Measurements from ENCODE around the gene FBXO41.

The FBXO41 gene

DNA sequence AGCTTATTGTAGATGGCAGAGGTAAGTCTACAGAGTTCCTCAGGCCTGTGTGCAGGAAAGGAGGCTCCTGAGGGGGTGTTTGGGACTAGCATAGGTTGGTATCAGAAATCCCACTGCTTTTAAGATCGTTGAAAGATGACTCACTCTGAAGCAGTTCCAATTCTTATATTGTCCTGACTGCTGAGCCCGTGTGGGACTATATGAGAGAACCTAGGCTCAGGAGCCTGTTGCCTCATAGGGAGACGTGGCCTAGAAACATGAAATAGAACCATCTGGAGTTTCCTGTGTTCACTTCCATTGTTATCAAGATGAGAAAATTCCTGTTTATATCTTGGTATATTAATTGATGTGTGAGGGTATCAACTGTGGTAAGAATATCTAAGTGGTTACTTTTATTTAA lies 44.5 kb downstream of the FBXO41 start:
- no peak for DNase-seq

GRCh38 chr2:73238976-73239375 lies 45.3 kb downstream of the FBXO41 start:
- no peak for DNase-seq

DNA sequence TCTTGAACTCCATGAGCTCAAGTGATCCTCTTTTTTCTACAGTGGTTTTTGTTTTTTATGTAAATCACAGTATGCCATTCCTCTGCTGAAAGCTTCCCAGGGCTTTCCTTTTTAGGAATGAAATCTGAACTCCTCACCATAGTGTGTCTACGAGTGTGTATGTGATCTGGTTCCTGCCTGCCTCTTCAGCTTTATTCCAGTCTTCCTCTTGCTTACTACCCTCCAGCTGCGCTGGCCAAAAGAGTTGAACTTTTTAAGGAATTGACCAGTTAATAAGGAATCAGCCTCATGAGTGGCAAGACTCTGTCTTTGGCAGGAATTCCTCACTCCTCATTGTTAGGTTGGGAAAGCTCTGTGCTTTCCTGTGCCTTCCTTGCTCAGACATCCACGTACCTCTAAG lies 46.1 kb downstream of the FBXO41 start:
- DNase-seq = no peak

DNA sequence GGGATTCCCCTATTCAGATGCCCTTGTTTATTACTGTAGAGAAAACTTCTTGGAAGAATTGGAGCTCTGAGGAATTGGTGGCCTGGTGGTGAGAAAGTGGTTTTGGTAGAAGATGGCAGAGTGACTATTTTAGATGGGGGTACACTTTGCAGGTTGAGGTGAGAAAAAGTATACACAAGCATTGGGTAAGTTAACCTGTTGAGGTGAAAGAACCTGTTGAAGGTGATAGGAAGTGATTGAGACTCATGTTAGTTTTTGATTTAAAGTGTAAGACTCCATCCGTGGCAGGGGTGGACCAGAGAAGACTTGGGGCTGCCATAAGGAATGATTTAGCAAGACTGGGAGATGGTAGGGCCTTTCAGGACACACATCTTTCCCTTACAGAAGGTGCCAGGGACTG lies 47.1 kb downstream of the FBXO41 start:
- DNase-seq = no peak

DNA sequence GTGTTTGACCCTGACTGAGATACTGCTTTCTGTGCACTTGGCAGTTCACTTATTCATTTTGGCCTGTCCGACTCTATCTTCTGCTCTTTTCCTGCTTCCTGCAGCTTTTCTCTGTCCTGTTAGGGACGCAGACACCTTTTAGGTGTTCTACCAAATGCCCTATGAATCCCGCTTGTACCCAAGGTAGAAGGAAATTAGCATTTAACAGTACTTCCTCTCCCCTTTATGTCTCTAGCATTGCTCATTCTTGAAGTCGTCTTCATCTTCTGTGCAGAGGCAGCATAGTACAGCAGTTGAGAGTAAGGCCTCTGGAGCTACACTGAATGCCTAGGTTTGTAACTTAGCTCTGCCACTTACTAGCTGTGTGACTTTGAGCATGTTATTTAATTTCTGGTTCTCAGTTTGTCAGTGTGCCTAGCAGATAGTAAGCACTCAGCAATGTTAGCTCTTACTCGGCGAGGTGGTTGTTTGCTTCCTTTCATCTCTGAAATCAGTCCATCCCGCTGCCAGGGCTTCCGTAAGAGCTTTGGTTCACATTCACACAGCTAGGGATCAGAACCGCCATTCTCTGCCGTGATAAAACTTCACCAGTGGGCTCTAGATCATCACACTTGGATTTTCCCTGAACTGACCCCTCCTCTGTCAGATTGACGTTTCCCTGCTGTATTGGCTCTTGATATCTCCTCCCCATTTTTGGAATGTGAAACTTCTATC lies 48.8 kb downstream of the FBXO41 start:
- no peak for DNase-seq

DNA sequence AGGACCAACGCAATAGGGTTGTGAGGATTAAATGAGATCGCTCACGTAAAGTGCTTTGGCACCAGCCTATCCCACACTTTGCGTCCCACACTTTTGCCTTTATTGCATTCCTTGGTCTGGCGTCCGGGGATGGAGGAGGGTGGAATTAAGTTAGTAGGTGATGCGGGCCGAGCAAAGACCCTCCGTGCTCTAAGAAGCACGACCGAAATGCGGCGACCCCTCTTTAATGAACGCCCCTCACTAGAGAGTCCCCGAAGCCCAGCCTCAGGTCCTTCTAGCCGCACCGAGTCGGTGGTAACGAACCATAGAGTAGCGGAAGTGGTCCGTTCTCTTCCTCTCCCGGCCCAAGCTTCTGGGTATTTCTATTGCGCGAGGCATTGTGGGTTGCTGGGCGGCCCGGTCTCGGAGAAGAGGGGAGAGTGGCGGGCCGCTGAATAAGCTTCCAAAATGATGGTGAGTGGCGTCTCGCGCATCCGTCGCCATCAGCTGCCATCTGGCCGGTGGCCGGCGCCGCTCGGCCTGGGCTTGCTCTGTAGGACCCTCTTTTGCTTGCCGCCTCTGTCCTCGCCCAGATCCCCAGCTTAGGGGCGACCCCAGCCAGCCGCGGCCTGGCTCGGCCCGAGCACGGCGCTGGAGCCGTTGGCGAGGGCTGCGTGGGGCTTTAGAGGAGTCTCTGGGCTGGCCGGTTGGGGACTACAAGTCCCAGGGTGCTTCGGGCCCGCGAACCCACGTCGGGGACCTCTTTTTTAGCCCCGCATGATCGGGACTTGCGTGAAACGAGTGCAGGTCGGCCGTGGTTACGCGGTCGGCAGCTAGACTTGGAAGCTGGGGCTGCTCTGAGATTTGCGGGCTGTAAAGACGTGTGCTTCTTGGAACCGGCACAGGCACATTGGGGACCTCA lies 50.1 kb downstream of the FBXO41 start, which contains the start of gene CCT7:
TSS of gene CCT7 (plus strand) at position 377 of the 901 bp plus-strand sequence. CDS start at position 448, 71 bp downstream.
- DNase-seq = peak; percentile 93

GRCh38 chr2:73233154-73233931 lies 50.9 kb downstream of the FBXO41 start, which contains the start of gene PRADC1:
TSS of gene PRADC1 (minus strand) at chr2:73233239. CDS start at chr2:73233160, 79 bp downstream.
- peak; percentile 98 for DNase-seq

GRCh38 chr2:73232403-73233153 lies 51.7 kb downstream of the FBXO41 start:
- DNase-seq = peak; percentile 6

DNA sequence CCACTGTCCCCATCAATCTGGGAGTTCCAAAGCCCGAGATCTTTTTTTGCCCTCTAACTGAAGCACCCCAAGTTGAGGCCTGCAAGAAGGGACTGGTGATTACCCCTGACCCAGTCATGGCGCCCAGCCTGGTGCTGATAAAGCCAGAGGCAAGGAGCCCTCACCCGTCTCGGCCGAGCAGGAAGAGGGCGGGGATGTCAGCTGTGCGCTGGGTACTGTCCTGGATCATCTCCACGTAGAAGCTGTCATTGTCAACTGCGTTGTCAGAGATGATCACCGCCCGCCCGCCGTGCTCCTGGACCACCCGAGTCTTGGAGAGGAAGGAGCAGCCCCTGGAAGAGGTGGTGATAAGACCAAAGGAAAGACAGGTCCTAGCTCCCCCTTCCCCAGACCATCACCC lies 55.6 kb downstream of the FBXO41 start:
- DNase-seq = no peak

GRCh38 chr2:73227086-73227485 lies 57.2 kb downstream of the FBXO41 start:
- DNase-seq = no peak

- DNase-seq = no peak
Measured at GRCh38 chr2:73225513-73226360, 58.5 kb downstream of the FBXO41 start.

GRCh38 chr2:73223821-73224220 lies 60.5 kb downstream of the FBXO41 start:
- DNase-seq = no peak

GRCh38 chr2:73218298-73218697 lies 66.0 kb downstream of the FBXO41 start:
- no peak for DNase-seq

DNA sequence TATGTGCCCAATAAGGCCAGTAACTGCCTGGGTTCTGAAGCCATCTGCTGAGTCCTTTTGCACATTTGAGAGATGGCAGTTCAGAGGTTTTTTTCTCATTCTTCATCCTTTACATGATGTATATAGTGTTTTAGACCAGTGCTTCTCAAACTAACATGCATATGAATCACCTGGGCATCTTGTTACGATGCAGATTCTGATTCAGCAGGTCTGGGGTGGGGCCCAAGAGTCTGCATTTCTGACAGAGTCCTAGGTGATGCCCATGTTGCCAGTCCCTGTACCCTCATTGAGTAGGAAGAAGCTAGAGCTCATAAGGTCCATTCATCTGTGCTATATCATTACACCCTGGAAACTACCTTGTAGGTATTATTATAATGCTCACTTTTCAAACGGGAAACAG lies 66.5 kb downstream of the FBXO41 start:
- no peak for DNase-seq

- no peak for DNase-seq
Measured at GRCh38 chr2:73217160-73217559, 67.1 kb downstream of the FBXO41 start.

DNA sequence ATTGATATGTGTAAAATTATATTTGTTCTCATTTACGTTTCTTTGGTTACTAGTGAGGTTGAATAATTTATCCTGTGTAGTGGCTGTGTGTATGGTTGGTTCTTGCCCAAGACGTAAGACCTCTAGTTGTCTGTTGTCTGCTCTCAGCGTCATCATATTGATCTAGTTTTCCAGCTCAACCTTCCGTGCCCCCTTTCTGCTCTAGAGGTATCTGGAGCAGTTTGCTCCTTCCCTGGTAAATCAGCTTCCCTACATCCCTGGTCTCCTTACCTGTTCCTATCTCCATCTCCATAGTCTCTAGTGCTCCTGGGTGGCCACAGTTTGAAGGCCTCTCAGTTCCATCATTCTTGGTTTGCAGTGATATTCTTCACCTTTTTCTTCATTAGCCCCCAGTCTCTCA lies 69.0 kb downstream of the FBXO41 start:
- no peak for DNase-seq

- peak; percentile 90 for DNase-seq
Measured at GRCh38 chr2:73214120-73215035, 69.9 kb downstream of the FBXO41 start, which contains the start of gene SMYD5. TSS of gene SMYD5 (plus strand) at chr2:73214245. CDS start at chr2:73214267, 22 bp downstream.

GRCh38 chr2:73212448-73213176 lies 71.7 kb downstream of the FBXO41 start:
- DNase-seq = peak; percentile 70

DNA sequence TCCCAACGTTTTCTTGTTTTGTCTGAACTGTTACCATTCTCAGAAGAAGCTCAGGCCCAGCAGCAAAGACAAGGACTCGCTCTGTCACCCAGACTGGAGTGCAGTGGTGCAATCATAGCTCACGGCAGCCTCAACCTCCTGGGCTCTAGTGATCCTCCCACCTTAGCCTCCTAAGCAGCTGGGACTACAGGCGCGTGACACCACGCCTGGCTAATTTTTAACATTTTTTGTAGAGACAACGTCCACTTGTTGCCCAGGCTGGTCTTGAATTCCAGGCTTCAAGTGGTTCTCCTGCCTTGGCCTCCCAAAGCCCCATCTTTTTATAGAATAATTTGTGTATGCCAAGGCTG lies 72.2 kb downstream of the FBXO41 start:
- DNase-seq = no peak

DNA sequence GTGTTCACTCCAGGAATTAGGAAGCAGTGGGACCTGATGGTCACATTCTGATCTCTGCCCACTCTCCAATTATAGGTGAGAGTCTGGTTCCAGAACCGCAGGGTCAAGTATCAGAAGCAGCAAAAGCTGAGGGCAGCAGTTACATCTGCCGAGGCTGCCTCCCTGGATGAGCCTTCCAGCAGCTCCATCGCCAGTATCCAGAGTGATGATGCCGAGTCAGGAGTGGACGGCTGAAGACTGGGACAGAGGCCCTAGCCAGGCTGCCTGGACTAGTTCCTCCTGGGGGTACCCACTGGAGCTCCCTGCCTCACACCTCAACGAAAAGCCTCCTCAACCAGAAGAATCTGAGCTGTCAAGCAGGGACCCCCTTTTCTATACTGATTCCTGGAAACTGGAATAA lies 73.6 kb downstream of the FBXO41 start:
- no peak for DNase-seq

Data from CD4-positive, alpha-beta T cell treated with Interleukin-4 for 4 hours (primary cell).